GM18873 (cell line): Measurements from ENCODE around the gene AP1M1.
"Not testable (repeated sequence)": the region's sequence is repeated elsewhere in the genome, so short reads cannot be mapped to it uniquely, and the experiment has no call there.

ENCODE experiments used
- ATAC-seq: cut with Tn5 transposase; IDR thresholded peaks from one replicate; pipeline ENCODE4 v1.9.1; 2021; ENCODE audit warnings: mild to moderate bottlenecking, moderate library complexity, moderate number of reproducible peaks; ENCODE audit not compliant: unreplicated experiment, low FRiP score

The AP1M1 gene

DNA sequence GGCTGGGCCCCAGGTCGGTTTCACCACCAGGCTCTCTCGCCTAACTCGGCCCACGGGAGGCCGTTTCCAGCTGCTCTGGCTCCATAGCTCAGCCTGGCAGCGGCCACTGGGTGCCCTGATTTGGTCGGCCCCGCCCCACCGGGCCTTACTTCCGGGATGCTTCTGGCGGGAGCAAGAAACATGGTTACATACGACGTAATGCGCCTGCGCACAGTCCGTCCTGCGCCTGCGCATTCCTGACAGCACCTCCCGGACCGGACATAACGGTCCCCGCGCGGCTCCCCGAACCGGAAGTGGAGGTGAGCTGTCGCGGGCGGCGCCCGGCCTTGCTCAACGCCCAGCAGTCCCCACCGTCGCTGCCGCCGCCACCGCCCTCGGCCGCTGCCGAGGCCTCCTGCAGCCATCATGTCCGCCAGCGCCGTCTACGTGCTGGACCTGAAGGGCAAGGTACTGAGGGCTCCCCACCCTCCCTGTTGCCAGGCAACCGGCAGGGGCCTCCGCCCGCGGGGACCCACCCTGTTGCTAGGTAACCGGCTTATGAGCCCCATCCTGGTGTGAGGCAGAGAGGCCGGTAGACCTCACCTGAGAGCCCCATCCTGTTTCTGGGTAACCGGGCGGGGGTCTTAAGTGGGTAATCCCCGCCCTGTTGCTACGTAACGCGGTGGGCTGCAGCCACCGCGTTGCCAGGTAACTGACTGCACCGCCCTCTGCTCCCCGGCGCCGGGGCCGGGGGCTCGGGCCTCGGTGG is at the start of gene AP1M1:
Gene AP1M1 (plus strand): TSS at position 290 of the 748 bp plus-strand sequence. CDS start 116 bp downstream, at position 406.
- ATAC-seq: peak; percentile 84

DNA sequence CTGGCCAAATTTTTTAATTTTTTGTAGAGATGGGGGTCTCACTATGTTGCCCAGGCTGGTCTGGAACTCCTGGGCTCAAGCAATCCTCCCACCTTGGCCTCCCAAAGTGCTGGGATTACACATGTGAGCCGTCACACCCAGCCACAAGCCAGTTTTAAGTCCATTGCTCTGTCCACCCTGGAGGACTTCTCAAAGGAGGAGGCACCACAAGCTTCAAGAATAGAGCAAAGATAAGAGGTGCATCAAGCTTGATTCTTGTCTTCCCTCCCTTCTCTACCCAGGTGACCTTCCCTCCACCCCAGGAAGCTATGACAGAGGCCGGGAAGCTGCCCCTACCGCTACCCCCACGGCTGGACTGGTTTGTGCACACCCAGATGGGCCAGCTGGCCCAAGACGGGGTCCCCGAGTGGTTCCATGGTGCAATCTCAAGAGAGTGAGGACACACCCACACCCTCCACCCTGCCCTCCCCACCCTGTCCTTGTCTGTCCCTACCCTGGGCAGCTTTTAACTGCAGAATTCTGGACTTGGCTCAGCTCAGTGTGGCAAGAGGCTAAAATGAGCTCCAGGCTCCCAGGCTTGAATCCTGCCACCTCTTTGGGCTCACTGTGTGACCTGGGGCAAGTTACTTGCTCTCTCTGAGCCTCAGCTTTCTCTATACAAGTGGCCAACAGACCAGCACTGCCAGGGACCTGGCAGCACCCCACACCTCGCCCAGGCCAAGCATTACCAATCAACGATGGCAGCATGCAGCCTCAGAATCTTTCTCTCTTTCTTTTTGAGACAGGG is 49.1 kb upstream of the AP1M1 start:
- ATAC-seq: no peak

DNA sequence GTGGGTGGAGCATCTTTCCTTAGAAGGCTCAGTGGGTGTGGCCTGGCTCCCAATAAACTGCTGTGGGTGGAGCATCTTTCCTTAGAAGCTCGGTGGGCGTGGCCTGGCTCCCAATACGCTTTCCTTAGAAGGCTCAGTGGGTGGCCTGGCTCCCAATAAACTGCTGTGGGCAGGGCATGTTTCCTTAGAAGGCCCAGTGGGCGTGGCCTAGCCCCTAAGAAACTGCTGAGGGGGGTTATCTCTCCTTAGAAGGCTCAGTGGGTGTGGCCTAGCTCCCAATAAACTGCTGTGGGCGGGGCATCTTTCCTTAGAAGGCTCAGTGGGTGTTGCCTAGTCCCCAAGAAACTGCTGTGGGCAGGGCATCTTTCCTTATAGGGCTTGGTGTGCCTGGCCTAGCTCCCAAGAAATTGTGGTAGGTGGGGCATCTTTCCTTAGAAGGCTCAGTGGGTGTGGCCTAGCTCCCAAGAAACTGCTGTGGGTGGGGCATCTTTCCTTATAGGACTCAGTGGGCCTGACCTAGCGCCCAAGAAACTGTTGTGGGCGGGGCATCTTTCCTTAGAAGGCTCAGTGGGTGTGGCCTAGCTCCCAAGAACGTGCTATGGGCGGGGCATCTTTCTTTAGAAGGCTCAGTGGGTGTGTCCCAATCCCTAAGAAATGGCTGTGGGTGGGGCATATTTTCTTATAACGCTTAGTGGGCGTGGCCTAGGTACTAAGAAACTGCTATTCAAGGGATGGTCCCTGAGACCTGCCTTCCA is 44.0 kb upstream of the AP1M1 start:
- no peak for ATAC-seq

DNA sequence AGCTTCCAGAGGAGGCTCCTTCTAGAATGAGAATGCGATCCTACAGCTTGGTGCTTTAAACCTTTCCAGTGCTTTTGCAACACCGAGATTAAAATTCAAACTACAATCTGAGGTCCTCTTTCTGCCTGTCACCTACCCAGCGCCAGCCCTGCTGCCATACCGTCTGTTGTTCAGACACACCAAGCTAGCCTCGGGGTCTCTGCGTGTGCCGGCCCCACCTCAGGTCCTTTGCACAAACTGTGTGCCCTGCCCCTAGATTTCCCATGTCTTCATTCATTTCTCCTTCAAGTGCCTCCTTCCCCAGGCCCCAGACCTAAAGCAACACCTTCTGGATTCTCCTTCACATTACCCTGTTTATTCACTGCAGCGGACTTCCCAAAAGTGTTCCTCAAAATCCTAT is 43.2 kb upstream of the AP1M1 start:
- no peak for ATAC-seq

DNA sequence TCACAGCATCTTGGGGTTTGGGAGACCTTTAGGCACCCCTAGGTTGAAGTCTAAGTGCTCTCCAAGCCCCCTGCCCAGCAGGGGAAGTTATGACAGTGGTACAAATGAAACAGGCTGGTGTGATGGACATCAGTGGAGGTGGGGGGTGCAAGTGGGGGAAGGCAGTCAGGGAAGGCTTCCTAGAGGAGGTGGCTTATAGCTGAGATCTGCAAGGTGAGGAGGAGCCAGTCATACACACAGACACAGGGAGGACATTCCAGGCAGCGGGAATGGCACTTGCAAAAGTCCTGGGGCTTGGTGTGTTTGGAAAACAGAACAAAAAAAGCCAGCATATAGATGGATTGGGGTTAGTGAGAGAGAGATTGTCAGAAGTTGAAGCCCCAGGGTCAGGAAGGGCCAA is 42.6 kb upstream of the AP1M1 start:
- ATAC-seq: no peak

DNA sequence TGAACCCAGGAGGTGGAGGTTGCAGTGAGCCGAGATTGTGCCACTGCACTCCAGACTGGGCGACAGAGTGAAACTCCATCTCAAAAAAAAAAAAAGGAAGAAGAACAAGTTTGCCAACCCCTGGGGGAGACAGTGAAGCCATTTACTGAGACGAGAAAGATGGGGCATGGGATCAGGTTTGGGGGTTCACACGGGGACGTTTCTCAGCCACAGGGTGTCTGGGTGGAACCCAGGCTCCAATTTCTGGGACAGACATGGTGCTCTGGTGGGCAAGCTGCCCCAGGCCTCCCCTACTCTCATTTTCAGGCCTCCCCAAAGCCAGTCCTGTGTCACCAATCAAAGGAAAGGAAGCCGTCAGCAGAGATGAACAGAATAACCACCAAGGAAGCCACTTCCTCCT is 40.8 kb upstream of the AP1M1 start:
- no peak for ATAC-seq

DNA sequence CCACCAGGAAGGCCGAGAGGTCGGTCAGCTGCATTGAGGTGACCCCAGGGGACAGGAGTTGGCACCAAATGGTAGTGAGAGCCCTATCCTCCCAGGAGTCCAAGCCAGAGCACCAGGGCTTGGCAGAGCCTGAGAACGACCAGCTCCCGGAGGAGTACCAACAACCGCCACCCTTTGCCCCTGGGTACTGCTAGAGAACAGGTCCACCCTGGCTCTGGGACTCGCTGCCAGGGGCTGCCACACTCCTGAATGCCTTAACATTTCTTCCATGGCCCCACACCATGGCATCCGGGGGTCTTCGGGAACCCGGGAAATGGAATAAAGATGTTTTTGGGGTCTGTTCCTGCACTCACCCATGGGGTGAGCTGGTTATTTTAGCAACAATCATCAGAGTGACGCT is 40.1 kb upstream of the AP1M1 start:
- ATAC-seq: no peak

DNA sequence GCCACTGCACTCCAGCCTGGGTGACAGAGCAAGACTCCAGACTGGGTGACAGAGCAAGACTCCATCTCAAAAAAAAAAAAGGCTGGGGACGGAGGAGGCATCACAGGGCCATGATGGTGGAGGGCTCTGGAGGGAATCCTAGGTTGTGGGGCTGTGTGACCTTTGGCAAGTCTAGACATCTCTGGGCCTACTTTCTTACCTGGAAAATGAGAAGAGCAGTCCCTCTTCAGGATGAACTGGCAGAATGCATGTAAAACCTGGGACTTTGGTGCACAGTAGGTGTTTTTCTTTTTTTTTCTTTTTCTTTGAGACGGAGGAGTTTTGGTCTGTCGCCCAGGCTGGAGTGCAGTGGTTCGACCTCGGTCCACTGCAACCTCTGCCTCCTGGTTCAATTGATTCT is 38.1 kb upstream of the AP1M1 start:
- ATAC-seq: no peak

DNA sequence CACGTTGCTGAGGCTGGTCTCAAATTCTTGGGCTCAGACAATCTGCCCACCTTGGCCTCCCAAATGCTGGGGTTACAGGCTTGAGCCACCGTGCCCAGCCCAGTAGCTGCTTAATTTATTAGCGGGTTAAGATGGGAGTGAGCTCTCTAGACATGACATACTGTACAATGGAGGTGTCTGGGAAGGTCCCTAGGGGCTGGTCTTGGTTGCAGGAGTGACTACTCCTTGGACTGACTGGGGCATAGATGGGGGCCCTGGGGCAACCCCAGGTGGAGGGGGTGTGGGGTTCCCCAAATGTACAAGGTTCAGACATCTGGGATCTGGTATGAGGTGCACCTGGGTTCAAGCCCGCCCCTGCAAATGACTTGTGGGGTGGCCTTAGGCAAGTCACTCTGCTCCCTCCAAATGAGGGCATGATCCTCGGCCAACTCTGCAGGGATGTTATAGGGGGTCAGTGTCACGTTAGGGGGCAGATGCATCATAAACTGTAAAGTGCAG is 37.2 kb upstream of the AP1M1 start:
- no peak for ATAC-seq

DNA sequence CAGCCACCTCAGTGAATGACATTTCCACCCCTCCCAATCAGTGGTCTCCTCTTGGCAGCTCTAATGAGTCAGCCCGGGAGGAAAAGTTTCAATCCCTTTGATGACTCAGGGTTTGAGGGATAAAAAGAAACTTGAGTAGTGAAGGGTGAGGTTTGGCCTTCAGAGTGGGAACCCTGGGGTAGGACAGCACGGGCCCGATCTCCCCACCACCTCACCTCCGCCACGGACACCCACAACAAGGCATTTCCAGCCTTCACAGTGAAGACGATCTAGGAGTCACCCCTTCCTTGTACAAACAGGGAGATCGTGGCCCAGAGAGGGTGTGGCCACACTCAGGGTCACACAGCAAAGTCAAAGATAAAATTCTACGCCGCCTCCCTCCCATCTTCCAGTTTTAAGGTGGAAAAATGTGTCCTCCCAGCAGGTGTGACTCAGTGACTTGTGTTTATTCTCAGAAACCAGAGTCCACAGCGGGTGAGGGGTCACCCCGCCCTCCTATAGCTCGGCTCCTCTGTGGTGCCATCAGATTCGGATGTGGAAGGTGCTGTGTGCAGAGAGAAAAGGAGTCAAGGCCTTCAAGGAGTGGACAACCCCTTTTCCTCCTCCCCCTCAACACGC is 36.7 kb upstream of the AP1M1 start:
- no peak for ATAC-seq

DNA sequence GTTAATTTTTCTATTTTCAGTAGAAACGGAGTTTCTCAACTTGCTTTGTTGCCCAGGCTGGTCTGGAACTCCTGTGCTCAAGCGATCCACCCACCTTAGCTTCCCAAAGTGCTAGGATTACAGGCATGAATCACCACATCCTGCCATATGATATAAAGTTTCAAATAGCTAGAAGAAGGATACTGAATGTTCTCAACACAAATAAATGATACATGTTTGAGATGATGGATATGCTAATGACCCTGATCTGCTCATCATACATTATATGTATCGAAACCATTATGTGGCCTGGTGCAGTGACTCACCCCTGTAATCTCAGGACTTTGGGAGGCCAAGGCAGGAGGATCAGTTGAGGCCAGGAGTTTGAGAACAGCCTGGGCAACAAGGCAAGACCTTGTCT is 35.9 kb upstream of the AP1M1 start:
- no peak for ATAC-seq

DNA sequence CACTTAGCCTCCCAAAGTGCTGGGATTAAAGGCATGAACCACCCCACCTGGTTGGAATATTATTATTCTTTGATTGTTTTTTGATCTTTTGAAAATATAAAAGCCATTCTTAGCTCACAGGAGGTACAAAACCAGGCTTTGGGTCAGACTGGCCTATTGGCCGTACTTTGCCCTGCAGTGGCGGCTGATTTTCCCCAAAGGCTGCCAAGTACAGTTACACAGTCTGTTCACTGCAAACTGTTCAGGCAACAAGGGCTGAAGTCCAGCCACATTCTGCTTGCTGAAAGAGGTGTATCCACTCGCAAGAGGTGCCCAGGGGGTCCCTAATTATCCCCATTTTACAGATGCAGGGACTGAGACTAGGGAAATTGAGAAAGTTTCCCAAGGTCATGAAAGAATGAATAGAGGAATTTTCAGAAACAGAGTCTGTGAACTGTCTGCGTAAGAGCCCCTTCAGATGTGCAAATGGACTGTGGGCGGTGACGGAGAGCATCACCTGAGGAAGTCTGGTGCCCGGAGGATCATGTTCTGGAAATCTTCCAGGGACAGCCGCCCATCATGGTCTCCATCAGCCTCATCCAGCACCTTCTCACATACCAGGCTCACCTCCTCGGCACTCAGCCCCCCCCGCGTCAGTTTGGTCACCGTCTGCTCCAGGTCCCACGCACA is 33.4 kb upstream of the AP1M1 start:
- no peak for ATAC-seq

DNA sequence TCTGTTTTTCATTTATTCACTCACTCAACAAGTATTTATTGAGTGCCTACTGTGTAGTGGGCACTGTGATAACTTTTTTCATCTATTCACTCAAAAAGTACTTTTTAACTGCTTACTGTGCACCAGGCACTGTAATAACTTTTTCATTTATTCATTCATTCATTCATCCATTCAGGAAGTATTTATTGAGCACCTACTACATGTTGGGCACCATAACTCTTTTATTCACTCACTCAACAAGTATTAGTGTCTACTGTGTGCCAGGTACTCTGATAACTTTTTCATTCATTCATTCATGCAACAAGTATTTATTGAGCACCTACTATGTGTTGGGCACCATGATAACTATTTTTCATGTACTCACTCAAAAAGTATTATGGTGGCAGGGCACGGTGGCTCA is 31.3 kb upstream of the AP1M1 start:
- no peak for ATAC-seq

DNA sequence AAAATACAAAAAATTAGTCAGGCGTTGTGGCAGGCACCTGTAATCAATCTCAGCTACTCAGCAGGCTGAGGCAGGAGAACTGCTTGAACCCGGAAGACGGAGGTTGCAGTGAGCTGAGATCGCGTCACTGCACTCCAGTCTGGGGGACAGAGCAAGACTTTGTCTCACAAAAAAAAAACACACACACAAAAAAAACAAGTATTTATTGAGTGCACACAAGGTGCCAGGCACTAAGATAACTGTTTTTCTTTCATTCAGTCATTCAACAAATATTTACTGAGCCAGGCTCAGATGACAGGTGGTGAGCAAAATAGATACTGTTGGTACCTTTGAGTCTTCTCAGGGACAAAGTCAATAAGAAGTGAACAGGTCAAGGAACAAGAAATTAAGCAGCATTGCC is 30.7 kb upstream of the AP1M1 start:
- ATAC-seq: no peak

DNA sequence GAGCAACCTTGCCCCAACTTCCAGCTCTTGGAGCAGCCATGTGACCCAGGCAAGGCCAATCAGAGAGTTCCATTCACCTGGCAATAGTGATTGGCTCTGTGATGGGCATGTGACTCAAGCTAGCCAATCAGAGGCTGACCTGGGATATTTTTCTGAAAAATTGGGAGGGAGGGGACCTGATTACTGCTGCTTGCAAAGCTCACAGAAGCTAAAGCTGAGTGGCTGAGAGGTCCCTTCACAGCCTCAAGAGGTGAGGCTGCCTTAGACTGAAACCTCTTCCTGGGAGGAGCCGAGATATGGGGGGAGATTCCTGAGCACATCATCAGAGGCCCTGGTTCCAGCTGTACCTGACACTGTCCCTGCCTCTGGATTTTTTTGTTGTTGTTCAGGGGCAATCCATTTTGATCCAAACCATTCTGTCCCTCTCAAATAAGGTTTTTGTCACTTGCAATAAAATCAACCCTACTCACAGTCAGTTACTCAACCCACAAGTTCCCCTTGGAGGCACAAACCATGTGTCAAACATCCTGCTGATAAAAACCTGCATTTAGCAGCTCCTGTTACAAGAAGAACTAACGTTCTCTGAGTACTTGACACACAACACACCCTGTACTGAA is 29.1 kb upstream of the AP1M1 start:
- ATAC-seq: no peak

DNA sequence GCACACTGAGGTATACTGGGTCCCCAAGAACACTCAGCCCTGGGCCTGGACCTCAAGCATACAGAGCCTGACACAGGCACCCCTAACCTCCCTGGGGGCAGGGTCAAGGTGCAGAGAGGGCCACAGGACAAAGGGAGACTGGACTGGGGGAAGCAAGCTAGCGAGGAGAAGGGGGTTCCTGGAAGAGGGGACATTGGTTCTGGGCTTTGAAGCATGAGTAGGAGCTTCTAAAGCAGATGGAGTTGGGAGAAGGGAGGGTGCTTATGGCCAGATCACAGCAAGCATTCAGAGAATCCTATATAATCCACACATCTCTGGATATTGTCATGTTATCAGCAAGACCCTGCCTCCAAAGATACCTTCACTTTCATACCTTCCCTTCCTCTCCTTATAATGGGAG is 27.6 kb upstream of the AP1M1 start:
- ATAC-seq: no peak

DNA sequence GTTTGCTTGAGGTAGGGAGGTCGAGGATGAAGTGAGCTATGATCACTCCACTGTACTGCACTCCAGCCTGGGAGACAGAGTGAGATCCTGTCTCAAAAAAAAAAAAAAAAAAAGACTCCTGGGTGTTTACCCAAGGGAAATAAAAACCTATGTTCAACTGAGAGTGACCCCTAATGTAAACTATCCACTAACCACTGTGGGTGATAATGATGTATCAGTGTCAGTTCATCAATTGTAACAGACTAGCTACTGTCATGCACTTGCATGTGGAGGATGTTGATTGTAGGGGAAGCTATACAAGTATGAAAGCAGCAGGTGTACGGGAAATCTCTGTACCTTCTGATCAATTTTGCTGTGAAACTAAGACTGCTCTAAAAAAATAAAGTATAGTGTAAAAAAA is 21.8 kb upstream of the AP1M1 start:
- no peak for ATAC-seq

DNA sequence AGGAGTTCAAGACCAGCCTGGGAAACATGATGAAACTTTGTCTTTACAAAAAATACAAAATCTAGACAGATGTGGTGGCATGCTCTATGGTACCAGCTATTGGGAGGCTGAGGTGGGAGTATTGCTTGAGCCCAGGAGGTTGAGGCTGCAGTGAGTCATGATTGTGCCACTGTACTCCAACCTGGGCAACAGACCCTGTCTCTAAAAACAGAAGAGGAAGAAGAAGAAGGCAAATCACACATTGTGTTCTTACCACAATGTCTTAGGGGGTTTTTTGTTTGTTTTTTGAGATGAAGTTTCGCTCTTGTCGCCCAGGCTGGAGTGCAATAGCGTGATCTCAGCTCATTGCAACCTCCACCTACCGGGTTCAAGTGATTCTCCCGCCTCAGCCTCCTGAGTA is 18.8 kb upstream of the AP1M1 start:
- ATAC-seq: not testable (repeated sequence)

DNA sequence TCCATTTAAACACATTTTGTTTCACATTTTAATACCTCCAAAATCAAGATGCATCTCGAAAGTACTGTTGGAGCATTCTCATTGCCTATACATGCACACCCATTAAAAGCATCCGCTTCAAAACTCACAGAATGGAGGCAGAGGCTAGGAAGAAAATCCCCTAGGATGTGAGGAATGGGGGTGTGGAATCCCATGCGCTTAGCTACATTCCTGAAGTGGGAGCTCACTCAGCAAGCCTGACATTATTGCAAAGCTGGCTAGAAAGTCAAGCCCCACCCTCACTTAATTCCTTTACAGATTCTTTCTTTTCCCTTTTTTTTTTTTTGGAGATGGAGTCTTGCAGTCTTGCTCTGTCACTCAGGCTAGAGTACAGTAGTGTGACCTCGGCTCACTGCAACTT is 17.1 kb upstream of the AP1M1 start:
- ATAC-seq: no peak

DNA sequence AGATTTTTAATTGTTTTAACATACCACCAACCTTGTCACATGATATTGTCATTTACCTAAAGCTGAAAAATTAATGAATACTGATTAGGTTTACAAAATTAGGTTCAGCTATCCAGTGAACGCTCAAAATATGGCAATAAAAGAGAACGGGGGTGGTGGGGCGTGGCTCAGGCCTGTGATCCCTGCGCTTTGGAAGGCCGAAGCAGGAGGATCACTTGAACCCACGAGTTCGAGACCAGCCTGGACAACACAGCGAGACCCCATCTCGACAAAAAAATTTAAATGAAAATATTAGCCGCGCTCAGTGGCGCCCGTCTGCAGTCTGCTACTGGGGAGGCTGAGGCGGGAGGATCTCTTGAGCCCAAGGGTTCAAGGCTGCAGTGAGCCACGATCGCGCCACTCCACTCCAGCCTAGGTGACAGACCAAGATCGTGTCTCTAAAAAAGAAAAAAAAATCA is 13.0 kb upstream of the AP1M1 start:
- no peak for ATAC-seq
